ENCODE results near the gene E2F3.

DNA sequence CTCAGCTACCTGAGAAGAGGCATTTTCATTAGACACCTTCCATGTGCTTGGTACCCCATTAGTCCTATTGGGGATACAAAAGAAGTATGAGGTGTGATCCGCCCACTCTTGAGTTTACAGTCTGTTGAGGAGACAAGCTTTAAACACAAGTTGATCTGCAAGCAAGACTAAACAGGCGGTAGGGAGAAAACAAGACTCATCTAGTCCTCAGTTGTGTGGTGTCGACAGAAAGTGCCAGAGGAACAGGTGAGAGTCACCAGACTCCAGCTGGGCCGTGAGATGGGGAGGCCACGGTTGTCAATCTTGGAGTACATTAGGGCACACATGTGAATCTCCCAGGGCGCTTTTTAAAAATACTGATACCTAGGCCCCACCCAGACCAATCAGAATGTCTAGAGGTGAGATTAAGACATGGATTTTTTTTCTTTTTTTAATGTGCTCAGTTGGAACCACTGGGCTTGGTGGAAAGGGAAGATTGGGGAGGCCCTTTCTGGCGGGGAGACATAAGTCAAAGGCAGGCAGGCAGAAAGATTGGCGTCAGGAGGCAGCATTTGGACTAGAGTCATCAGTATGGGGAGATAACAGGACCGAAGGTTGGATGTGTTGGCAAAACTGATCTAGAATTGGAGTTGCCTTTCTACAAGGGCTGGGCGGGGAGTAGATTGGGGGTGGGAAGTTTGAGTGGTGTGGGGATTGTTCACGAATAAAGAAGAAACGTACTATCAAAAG, 10.4 kb downstream of the E2F3 start:
- no peak for TF ChIP-seq BCLAF1 (IDR thresholded peaks at IDR 0.05)
- no peak for TF ChIP-seq NFYB (IDR thresholded peaks at IDR 0.05; ENCODE audit: insufficient read depth, low read depth, low read length)
- no peak for TF ChIP-seq RCOR1 (conservative IDR thresholded peaks at IDR 0.05; ENCODE audit: low read depth, low read length)
- TF ChIP-seq CTCF (IDR thresholded peaks at IDR 0.05 in 2 of 3, conservative IDR thresholded peaks at IDR 0.05 in 1 of 3; ENCODE audit: control insufficient read depth in 2 of 3, extremely low read depth in 1 of 3, insufficient read depth in 1 of 3, low read depth in 3 of 3, low read length in 3 of 3): no peak
- TF ChIP-seq ATF2 (IDR thresholded peaks at IDR 0.05; ENCODE audit: low read length): no peak
- no peak for TF ChIP-seq POLR2AphosphoS2 (IDR thresholded peaks at IDR 0.05; ENCODE audit: low read depth, low read length)
- TF ChIP-seq BACH1 (IDR thresholded peaks at IDR 0.05; ENCODE audit: borderline replicate concordance): no peak
- no peak for TF ChIP-seq POLR2A (IDR thresholded peaks at IDR 0.05; ENCODE audit: low read depth, low read length)
- no peak for TF ChIP-seq FOXM1 (IDR thresholded peaks at IDR 0.05; ENCODE audit: low read depth, low read length)
